HG03103 (cell line): ENCODE measurements around the gene CZIB.
"Not testable (repeated sequence)": the region's sequence is repeated elsewhere in the genome, so short reads cannot be mapped to it uniquely, and the experiment has no call there.

ENCODE experiments used
- ATAC-seq: cut with Tn5 transposase; IDR thresholded peaks from one replicate; pipeline ENCODE4 v1.9.1; 2021; ENCODE audit warnings: low read depth; ENCODE audit not compliant: unreplicated experiment

CZIB gene

DNA sequence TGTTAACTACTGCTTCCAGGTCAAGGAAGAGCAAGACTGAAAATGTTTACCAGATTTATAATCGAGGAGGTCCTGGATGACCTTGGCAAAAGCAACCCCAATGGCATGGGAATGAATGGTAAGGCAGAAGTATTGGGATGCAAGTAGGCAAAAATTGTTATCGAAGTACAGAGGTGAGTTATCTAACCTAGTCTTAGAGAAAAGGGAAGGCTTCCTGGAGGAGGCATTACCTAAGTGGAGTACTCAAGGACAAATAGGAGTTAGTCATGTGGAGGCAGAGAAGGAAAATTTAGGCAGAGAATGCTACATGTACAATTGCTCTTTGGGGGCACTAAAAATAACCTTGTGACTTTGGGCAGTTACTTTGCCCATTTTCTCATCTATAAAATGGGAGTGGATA lies 21.4 kb upstream of the CZIB start:
- ATAC-seq: no peak

GRCh38 chr1:53238197-53239155 lies 18.0 kb upstream of the CZIB start, which contains the start of gene MAGOH:
Gene MAGOH, minus strand, starts transcription at chr1:53238518. Its CDS starts 70 bp downstream, at chr1:53238448.
- ATAC-seq: peak; percentile 98

- ATAC-seq: no peak
Observed at GRCh38 chr1:53237638-53238037, 17.2 kb upstream of the CZIB start.

DNA sequence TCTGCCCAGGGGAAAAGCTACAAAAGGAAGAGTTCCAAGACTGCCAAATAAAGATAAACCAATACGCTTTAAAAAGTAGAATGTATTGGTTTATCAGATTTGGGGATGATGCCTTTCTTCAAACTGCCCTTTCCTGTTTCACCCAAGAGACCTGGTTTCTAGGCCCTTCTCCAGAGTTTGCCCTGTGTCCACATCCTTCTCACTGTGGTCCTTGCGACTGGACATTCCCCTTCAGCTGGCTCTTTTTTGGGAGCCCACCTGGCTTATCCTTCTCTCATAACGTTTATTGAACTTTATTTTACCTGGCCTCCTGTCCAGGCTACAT lies 490 bp upstream of the CZIB start:
- ATAC-seq: no peak

- no peak for ATAC-seq
Observed at GRCh38 chr1:53219711-53220110, 723 bp downstream of the CZIB start.

- ATAC-seq: no peak
Observed at GRCh38 chr1:53218201-53218600, 2.2 kb downstream of the CZIB start.

DNA sequence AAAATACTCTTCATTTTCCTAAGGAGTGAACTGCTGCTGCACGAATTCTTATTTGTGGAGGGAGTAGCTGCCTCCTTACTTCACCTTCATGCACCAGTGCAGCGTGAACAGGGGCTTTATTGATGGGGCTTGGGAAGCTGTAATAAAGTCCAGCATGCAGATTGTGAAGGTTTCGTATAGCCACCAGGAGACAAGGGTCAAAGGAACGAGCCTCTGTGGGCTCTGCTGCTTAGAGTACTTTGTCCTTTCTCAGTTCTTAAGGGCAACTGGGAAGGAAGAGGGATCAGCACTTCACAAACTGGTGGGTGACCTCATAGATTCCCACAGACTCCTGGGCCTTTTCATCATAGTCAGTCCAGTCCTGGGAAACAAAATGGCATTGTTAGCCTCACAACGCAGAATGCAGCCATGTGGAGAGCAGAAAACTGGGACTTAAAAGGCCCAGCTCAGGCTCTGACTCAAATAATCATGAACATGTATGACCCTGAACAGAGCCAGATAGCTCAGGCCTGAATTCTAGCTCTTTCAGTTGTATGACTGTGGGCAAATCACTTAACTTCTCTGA lies 6.0 kb downstream of the CZIB start:
- ATAC-seq: no peak

- ATAC-seq: no peak
Observed at GRCh38 chr1:53210954-53211353, 9.5 kb downstream of the CZIB start.

- no peak for ATAC-seq
Observed at GRCh38 chr1:53210352-53210751, 10.1 kb downstream of the CZIB start.

DNA sequence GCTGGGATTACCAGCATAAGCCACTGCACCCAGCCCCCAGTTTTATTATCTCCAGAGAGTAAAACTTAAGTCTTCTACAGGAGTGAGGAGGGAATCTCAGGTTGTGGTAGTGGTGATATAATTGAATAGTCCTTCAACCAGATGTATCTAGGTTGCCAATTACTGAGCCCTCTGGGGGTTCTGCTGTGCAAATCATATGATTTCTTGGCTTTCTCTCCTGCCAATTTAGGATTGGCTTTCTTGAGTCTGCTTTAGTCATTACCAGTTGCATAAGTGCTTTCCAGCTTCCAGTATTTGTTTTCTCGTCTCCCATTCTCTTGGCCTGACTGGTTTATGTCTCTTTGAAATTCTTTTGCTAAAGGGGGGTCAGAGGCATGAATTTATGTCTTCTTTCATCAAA lies 12.7 kb downstream of the CZIB start:
- no peak for ATAC-seq

DNA sequence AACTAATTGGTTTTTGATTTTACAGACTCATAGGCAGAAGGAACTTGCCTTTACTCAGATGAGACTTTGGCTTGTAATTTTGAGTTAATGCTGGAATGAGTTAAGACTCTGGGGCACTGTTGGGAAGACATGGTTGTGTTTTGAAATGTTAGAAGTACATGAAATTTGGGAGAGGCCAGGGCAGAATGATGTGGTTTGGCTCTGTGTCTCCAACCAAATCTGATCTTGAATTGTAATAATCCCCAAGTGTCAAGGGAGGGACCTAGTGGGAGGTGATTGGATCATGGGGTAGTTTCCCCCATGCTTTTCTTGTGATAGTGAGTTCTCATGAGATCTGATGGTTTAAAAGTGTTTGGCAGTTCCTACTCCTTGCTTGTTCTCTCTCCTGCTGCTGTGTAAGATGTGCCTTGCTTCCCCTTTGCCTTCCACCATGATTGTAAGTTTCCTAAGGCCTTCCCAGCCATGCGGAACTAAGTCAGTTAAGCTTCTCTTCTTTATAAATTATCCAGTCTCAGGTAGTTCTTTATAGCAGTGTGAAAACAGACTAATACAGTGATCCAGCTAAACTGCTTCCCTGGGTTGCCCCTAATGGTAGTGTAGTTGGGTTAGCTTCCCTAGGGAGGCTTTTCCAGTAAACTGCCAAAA lies 13.6 kb downstream of the CZIB start:
- ATAC-seq: no peak

DNA sequence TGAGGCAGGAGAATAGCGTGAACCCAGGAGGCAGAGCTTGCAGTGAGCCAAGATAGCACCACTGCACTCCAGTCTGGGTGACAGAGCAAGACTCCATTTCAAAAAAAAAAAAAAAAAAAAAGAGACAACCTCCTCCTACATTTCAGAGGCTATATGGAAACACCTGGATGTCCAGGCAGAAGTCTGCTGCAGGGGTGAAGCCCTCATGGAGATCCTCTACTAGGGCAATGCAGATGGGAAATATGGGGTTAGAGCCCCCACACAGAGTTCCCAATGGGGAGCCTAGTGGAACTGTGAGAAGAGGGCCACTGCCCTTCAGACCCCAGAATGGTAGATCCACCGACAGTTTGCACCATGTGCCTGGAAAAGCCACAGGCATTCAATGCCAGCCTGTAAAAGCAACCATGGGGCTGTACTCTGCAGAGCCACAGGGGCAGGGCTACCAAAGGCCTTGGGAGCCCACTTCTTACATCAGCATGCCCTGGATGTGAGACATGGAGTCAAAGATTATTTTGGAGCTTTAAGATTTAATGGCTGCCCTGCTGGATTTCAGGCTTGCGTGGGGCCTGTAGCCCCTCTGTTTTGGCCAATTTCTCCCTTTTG lies 14.2 kb downstream of the CZIB start:
- ATAC-seq: not testable (repeated sequence)

DNA sequence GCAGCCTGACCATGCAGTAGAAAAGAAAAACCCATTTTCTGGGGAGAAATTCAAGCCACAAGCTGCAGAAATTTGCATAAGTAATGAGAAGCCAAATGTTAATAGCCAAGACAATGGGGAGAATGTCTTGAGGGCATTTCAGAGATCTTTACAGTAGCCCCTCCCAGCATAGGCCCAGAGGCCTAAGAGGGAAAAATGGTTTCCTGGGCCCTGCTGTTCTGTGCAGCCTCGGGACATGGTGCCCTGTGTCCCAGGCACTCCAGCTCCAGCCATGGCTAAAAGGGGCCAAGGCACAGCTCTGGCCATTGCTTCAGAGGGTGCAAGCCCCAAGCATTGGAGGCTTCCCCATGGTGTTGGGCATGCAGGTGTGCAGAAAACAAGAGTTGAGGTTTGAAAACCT lies 14.9 kb downstream of the CZIB start:
- not testable (repeated sequence) for ATAC-seq

GRCh38 chr1:53203466-53203865 lies 17.0 kb downstream of the CZIB start:
- no peak for ATAC-seq

DNA sequence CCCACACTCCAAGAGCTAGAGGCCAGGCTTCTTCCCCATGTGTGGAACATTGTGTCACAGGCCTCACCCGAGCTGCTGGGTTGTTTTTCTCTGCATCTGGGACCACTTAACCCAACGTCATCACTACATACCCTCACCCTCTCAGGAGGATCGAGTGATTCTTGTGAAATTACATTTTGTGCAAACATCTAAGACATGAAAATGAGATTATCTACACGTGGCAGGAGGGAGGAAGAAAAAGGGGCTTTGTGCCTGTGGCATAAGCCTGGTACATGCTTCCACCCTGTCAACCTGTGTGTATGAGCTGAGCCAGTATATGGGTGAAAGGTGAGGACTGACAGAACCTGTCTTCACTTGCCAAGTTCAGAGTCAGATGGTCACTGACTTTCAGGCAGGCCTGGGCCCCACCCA lies 22.2 kb downstream of the CZIB start:
- no peak for ATAC-seq

DNA sequence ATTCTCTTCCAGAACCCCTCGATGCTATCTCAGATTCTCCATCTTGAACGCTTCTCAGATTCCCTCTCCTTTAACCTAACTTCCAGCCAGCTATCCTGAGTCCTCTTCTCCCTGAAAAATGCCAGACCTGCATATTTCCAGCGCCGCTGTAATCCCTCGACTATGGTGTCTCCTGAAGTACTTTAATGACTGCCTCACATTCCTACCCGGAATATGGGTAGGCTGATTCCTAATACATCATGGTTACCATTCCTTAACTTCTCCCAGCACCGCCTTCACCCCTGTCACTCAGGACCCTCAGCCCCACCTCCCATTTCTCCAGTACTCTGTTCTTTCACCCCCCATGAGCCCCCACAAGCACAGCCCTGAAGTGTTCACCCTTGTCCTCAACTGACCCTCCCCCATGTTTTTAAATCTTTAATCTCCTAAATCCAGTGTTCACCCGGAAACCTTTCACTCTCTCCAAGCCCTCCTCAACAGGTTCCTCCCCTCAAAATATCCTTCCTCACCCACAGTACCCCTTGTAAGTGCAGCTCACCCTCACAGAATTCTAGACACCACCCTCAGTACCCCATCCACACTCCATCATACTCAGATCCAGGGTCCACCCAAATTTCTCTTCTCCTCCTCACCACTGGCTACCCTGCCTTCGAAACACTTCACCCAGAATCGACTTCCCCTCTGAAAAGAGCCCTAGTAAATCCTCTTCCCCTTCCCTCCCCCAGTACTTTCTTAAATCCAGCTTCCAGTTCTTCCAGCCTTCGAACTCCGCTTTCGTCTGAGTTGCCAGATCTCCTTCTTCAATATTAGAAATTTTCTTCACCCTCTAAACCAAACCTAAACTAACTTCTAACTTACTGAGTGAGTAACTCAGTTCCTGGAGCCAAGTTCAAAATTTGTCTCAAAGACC lies 22.9 kb downstream of the CZIB start:
- no peak for ATAC-seq

GRCh38 chr1:53196485-53197290 lies 23.7 kb downstream of the CZIB start, which contains the start of gene CPT2:
Gene CPT2, plus strand, starts transcription at chr1:53196824. Its CDS starts 120 bp downstream, at chr1:53196944.
- ATAC-seq: peak; percentile 99

DNA sequence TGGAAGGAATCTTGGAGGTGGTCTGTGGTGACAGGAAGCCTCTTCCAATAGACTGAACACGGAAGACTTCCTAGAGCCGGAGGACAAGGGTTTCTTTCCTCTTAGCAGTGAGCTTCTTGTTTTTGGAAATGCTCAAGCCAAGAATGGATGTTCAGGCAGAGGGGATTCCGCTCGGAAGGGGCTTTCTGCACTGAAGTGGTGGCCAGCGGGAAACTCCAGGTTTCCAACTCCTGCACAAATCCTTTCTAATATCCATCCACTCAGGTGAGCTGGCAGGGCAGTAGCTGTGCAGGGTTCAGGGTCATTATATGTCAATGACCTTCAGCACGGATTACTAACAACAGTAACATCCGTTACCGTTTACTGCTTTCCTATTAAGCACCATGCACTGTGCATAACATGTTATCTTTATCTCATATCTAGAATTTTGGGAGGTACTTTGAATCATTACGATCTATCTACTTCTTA lies 24.4 kb downstream of the CZIB start:
- no peak for ATAC-seq
